HG02610 (cell line): Measurements from ENCODE around the gene NHSL2.
A peak's percentile ranks its signal among the peaks of the same experiment; 100 is the strongest.

Experiments used
- ATAC-seq: cut with Tn5 transposase; IDR thresholded peaks from one replicate; pipeline ENCODE4 v1.9.1; 2021; ENCODE audit warnings: mild to moderate bottlenecking, moderate library complexity; ENCODE audit not compliant: unreplicated experiment

The NHSL2 gene

GRCh38 chrX:72102126-72102525, 191.5 kb downstream of the NHSL2 start:
- ATAC-seq = no peak

GRCh38 chrX:72102760-72103159, 192.1 kb downstream of the NHSL2 start:
- ATAC-seq = no peak

- ATAC-seq = peak; percentile 58
These were observed 194.8 kb downstream of the NHSL2 start for GRCh38 chrX:72105436-72105835.

- no peak for ATAC-seq
These were observed 196.7 kb downstream of the NHSL2 start for GRCh38 chrX:72107320-72107719.

GRCh38 chrX:72107841-72108595, 197.4 kb downstream of the NHSL2 start:
- ATAC-seq = no peak

- ATAC-seq = no peak
These were observed 198.0 kb downstream of the NHSL2 start for GRCh38 chrX:72108666-72109065.

GRCh38 chrX:72110051-72110875, 199.6 kb downstream of the NHSL2 start:
- no peak for ATAC-seq

GRCh38 chrX:72110876-72111708, 200.4 kb downstream of the NHSL2 start:
- ATAC-seq = no peak

GRCh38 chrX:72113461-72113860, 202.8 kb downstream of the NHSL2 start:
- no peak for ATAC-seq

GRCh38 chrX:72114306-72114705, 203.7 kb downstream of the NHSL2 start:
- ATAC-seq = no peak

- no peak for ATAC-seq
These were observed 204.2 kb downstream of the NHSL2 start for GRCh38 chrX:72114807-72115206.

- ATAC-seq = no peak
These were observed 204.7 kb downstream of the NHSL2 start for GRCh38 chrX:72115380-72115779.

GRCh38 chrX:72117636-72118210, 207.1 kb downstream of the NHSL2 start:
- no peak for ATAC-seq

- no peak for ATAC-seq
These were observed 210.2 kb downstream of the NHSL2 start for GRCh38 chrX:72120837-72121236.

GRCh38 chrX:72121383-72121782, 210.7 kb downstream of the NHSL2 start:
- peak; percentile 60 for ATAC-seq

- ATAC-seq = no peak
These were observed 212.1 kb downstream of the NHSL2 start for GRCh38 chrX:72122621-72123337.

- no peak for ATAC-seq
These were observed 213.0 kb downstream of the NHSL2 start for GRCh38 chrX:72123471-72124185.

GRCh38 chrX:72124540-72125201, 214.0 kb downstream of the NHSL2 start:
- no peak for ATAC-seq
